Heart left ventricle (tissue), 13 donors: ENCODE data around the gene SLX9.

ENCODE experiments used
- CTCF ChIP-seq, 12 donors: fragments of 200-600 bp; sonication (generic) in 4 of 12; IDR thresholded peaks; one replicate each; pipeline versions ENCODE4 v1.5.0 to v1.8.0; 2018 to 2022; ENCODE audit warnings: antibody characterized with exemption in 12 of 12, mild to moderate bottlenecking in 5 of 12
- POLR2A ChIP-seq, 2 donors: fragments of 450-650 bp; IDR thresholded peaks; one replicate each; pipeline ENCODE4 v1.6.1; 2017; ENCODE audit warnings: antibody characterized with exemption in 2 of 2, mild to moderate bottlenecking in 2 of 2, moderate library complexity in 2 of 2
- donor health status: ischemic (EF 13 %, LVEDD 7.1; RV severe dilation, severe dysfunction).
- donor health status: DM: no; HTN: yes; CAD: no.
- donor health status: DM: no; HTN: no; CAD: no.
- donor health status: ischemic (EF 25% LVEDD 6.9; RV normal size, moderate dysfunction).
- donor health status: ischemic (EF 25% LVEDD 5.7; RV mildly dilated, moderate dysfunction).
- donor health status: ischemic (EF 35%, LVEDD 5.7; RV mildly dilated, moderate dysfunction).
- donor health status: nonischemic (EF 11% LVEDD 7.7; RV severe dilation, severe dysfunction).
- donor health status: DM: yes; HTN: yes; CAD: no.
- donor health status: PGD.
- donor health status: ischemic (EF 29% LVEDD 5.4; RV normal size, mild dysfunction).
- donor health status: nonischemic (EF 23%, LVEDD 6.1; RV moderate dilation, normal function).

GRCh38 chr21:44943005-44943685 lies 3.3 kb downstream of the SLX9 start:
- TF ChIP-seq CTCF (IDR thresholded peaks at IDR 0.05) = no peak
- TF ChIP-seq POLR2A (IDR thresholded peaks at IDR 0.05) = no peak
